HepG2 (cell line): Measurements from ENCODE around the gene ATRAID. TPM values are rescaled to one million over a fixed set of nuclear protein-coding genes. Genes with fewer than 3 reads are reported as not detected.

ENCODE experiments used
- AKAP8 ChIP-seq: sonication (generic); formaldehyde crosslinking; IDR thresholded peaks from 2 replicates; pipeline ENCODE4 v1.5.1; 2020; ENCODE audit warnings: mild to moderate bottlenecking, missing genetic modification reagents
- DMAP1 ChIP-seq: IDR thresholded peaks from 2 replicates; pipeline ENCODE4 v1.6.1; 2016
- HDAC2 ChIP-seq: sonication (generic); formaldehyde crosslinking; IDR thresholded peaks from 2 replicates; pipeline ENCODE4 v1.4.0; 2020; ENCODE audit warnings: missing genetic modification reagents
- MTF2 ChIP-seq: sonication (generic); formaldehyde crosslinking; IDR thresholded peaks from 2 replicates; pipeline ENCODE4 v1.5.0; 2020; ENCODE audit warnings: missing genetic modification reagents, borderline replicate concordance
- NFE2L1 ChIP-seq: sonication (generic); formaldehyde crosslinking; IDR thresholded peaks from 2 replicates; pipeline ENCODE4 v1.4.0; 2020; ENCODE audit warnings: missing genetic modification reagents, mild to moderate bottlenecking, borderline replicate concordance
- NR2C2 ChIP-seq: sonication (generic); formaldehyde crosslinking; IDR thresholded peaks from 2 replicates; pipeline ENCODE4 v1.4.0; 2020; ENCODE audit warnings: missing genetic modification reagents, mild to moderate bottlenecking, moderate library complexity, borderline replicate concordance
- PHF21A ChIP-seq: sonication (generic); formaldehyde crosslinking; IDR thresholded peaks from 2 replicates; pipeline ENCODE4 v1.5.0; 2020; ENCODE audit warnings: mild to moderate bottlenecking, missing genetic modification reagents
- REPIN1 ChIP-seq: sonication (generic); formaldehyde crosslinking; IDR thresholded peaks from 2 replicates; pipeline ENCODE4 v1.8.0; 2022; ENCODE audit warnings: missing genetic modification reagents, low read depth, mild to moderate bottlenecking, borderline replicate concordance
- TEAD2 ChIP-seq: sonication (generic); formaldehyde crosslinking; IDR thresholded peaks from 2 replicates; pipeline ENCODE4 v1.9.0; 2021; ENCODE audit warnings: missing genetic modification reagents
- TEAD3 ChIP-seq: optimal IDR thresholded peaks from 2 replicates; pipeline ENCODE3; 2016; ENCODE audit warnings: borderline replicate concordance
- ZEB1 ChIP-seq: IDR thresholded peaks from 2 replicates; pipeline ENCODE4 v1.6.1; 2012; ENCODE audit warnings: mild to moderate bottlenecking, low read depth, inconsistent platforms; ENCODE audit not compliant: insufficient replicate concordance
- ZMAT3 ChIP-seq: sonication (generic); formaldehyde crosslinking; conservative IDR thresholded peaks from 2 replicates; pipeline ENCODE4 v1.7.0; 2021; ENCODE audit warnings: missing genetic modification reagents
- ZNF232 ChIP-seq: sonication (generic); formaldehyde crosslinking; IDR thresholded peaks from 2 replicates; pipeline ENCODE4 v1.4.0; 2020; ENCODE audit warnings: missing genetic modification reagents, borderline replicate concordance
- ZNF367 ChIP-seq: sonication (generic); formaldehyde crosslinking; IDR thresholded peaks from 2 replicates; pipeline ENCODE4 v1.4.0; 2020; ENCODE audit warnings: missing genetic modification reagents, borderline replicate concordance
- ZNF746 ChIP-seq: sonication (generic); formaldehyde crosslinking; IDR thresholded peaks from 2 replicates; pipeline ENCODE4 v1.8.0; 2022; ENCODE audit warnings: mild to moderate bottlenecking, missing genetic modification reagents
- ZNF776 ChIP-seq: sonication (generic); formaldehyde crosslinking; IDR thresholded peaks from 2 replicates; pipeline ENCODE4 v1.4.0; 2020; ENCODE audit warnings: mild to moderate bottlenecking, missing genetic modification reagents
- ZNF879 ChIP-seq: sonication (generic); formaldehyde crosslinking; IDR thresholded peaks from 2 replicates; pipeline ENCODE4 v1.8.1; 2023; ENCODE audit warnings: missing genetic modification reagents
- polyA plus RNA-seq, 8 experiments: library from polyadenylated mRNA; depleted of rRNA in 3 of 8; stranded (reverse) in 7 of 8; unstranded in 1 of 8; fragments of >200 nt; fragmentation: Illumina TruSeq in 4 of 8; extraction: Trizol in 4 of 8; gene quantifications; 2 replicates each; pipeline versions ENCODE4 v1.2.1 to v1.2.3, GENCODE V29; 2011 to 2016; ENCODE audit warnings: low read depth in 4 of 8, missing spikeins in 1 of 8, mixed read lengths in 1 of 8; ENCODE audit not compliant: insufficient read depth in 1 of 8
- total RNA-seq, 5 experiments: library from RNA; depleted of rRNA; stranded (reverse); fragments of >200 nt; fragmentation: Illumina TruSeq; extraction: Trizol; gene quantifications; 2 replicates each; pipeline ENCODE4 v1.2.3, GENCODE V29; 2016; ENCODE audit warnings: low read depth in 1 of 5
- TF ChIP-seq, protein P1 (sequence below): sonication (generic); formaldehyde crosslinking; IDR thresholded peaks from 2 replicates; pipeline ENCODE4 v1.8.0; 2023; ENCODE audit warnings: mild to moderate bottlenecking, missing genetic modification reagents
- TF ChIP-seq, protein P2 (sequence below): sonication (generic); formaldehyde crosslinking; IDR thresholded peaks from 2 replicates; pipeline ENCODE4 v1.5.0; 2020; ENCODE audit warnings: mild to moderate bottlenecking, missing genetic modification reagents, moderate library complexity
- TF ChIP-seq, protein P3 (sequence below): sonication (generic); formaldehyde crosslinking; IDR thresholded peaks from 2 replicates; pipeline ENCODE4 v1.8.1; 2022; ENCODE audit warnings: mild to moderate bottlenecking, missing genetic modification reagents
- TF ChIP-seq, protein P4 (sequence below): sonication (generic); formaldehyde crosslinking; IDR thresholded peaks from 2 replicates; pipeline ENCODE4 v1.4.0; 2020; ENCODE audit warnings: missing genetic modification reagents

ATRAID gene
- total and polyA plus RNA-seq, 2 of the 13 experiments (the other 11 are each of a cell fraction or from before 2014, with no cell fraction given) = 207 to 382 TPM

DNA sequence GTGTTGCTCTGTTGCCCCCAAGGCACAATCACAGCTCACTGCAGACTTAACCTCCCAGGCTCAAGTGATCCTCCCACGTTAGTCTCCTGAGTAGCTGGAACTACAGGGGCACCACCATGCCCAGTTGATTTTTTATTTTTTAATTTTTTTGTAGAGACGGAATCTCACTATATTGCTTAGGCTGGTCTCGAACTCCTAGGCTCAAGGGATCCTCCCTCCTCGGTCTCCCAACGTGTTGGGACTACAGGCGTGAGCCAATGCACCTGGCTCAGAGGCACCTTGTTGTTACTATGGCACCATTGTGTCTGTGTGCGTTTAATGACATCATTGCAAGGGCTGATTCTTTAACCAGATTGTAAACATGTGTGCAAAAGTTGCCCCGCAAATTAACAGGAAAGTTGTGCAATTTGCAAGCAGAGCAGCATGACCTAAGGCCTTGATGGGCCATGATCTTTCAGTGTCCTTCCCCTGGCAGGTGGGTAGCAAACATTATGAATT, 40.4 kb upstream of the ATRAID start (continued):
- TF ChIP-seq REPIN1 (CRISPR knock-in tag) (no peak; the same call in 1 of the 2 replicates), ZEB1 (no peak), PHF21A (CRISPR knock-in tag) (peak; percentile 87), ZNF776 (no peak), ZNF879 (no peak), TEAD2 (no peak), HDAC2 (CRISPR knock-in tag) (peak; percentile 96), ZNF746 (CRISPR knock-in tag) (peak; percentile 70; the same call in 1 of the 2 replicates), ZNF232 (CRISPR knock-in tag) (peak; percentile 76; the same call in 1 of the 2 replicates), ZMAT3 (CRISPR knock-in tag) (peak; percentile 83; the same call in 1 of the 2 replicates), DMAP1 (CRISPR knock-in tag) (peak; percentile 54; the same call in 1 of the 2 replicates), ZNF367 (CRISPR knock-in tag) (no peak), NFE2L1 (CRISPR knock-in tag) (no peak), TEAD3 (CRISPR knock-in tag) (peak; percentile 86), AKAP8 (CRISPR knock-in tag) (peak; percentile 53; the same call in 1 of the 2 replicates), MTF2 (no peak), NR2C2 (peak; percentile 78)
- TF ChIP-seq, protein P1, sequence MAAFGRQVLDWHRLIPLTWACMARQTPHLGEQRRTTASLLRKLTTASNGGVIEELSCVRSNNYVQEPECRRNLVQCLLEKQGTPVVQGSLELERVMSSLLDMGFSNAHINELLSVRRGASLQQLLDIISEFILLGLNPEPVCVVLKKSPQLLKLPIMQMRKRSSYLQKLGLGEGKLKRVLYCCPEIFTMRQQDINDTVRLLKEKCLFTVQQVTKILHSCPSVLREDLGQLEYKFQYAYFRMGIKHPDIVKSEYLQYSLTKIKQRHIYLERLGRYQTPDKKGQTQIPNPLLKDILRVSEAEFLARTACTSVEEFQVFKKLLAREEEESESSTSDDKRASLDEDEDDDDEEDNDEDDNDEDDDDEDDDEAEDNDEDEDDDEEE (CRISPR knock-in tag) = peak; percentile 67; the same call in 1 of the 2 replicates
- TF ChIP-seq, protein P2, sequence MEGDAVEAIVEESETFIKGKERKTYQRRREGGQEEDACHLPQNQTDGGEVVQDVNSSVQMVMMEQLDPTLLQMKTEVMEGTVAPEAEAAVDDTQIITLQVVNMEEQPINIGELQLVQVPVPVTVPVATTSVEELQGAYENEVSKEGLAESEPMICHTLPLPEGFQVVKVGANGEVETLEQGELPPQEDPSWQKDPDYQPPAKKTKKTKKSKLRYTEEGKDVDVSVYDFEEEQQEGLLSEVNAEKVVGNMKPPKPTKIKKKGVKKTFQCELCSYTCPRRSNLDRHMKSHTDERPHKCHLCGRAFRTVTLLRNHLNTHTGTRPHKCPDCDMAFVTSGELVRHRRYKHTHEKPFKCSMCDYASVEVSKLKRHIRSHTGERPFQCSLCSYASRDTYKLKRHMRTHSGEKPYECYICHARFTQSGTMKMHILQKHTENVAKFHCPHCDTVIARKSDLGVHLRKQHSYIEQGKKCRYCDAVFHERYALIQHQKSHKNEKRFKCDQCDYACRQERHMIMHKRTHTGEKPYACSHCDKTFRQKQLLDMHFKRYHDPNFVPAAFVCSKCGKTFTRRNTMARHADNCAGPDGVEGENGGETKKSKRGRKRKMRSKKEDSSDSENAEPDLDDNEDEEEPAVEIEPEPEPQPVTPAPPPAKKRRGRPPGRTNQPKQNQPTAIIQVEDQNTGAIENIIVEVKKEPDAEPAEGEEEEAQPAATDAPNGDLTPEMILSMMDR (CRISPR knock-in tag) = 0 out of 2 replicates have a peak, but pooled peaks have one; percentile 4
- TF ChIP-seq, protein P3, sequence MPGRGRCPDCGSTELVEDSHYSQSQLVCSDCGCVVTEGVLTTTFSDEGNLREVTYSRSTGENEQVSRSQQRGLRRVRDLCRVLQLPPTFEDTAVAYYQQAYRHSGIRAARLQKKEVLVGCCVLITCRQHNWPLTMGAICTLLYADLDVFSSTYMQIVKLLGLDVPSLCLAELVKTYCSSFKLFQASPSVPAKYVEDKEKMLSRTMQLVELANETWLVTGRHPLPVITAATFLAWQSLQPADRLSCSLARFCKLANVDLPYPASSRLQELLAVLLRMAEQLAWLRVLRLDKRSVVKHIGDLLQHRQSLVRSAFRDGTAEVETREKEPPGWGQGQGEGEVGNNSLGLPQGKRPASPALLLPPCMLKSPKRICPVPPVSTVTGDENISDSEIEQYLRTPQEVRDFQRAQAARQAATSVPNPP = no peak
- TF ChIP-seq, protein P4, sequence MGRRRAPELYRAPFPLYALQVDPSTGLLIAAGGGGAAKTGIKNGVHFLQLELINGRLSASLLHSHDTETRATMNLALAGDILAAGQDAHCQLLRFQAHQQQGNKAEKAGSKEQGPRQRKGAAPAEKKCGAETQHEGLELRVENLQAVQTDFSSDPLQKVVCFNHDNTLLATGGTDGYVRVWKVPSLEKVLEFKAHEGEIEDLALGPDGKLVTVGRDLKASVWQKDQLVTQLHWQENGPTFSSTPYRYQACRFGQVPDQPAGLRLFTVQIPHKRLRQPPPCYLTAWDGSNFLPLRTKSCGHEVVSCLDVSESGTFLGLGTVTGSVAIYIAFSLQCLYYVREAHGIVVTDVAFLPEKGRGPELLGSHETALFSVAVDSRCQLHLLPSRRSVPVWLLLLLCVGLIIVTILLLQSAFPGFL (CRISPR knock-in tag) = no peak
